ENCODE results near the gene ZBTB43.

Gene ZBTB43

GRCh38 chr9:126861707-126862103 is 56.9 kb downstream of the ZBTB43 start:
- peaks cover 42% of the 10 kb centered on the region for H3K79me2 ChIP-seq (ENCODE audit: insufficient read depth, low read length)
- H3K9me3 ChIP-seq (ENCODE audit: insufficient read depth, low read length, severe bottlenecking): no peaks in the 10 kb centered on the region
- TF ChIP-seq EZH2 (IDR thresholded peaks at IDR 0.05; ENCODE audit: borderline replicate concordance, low read depth, low read length, severe bottlenecking) (no peak), CTCF (IDR thresholded peaks at IDR 0.05; ENCODE audit: borderline replicate concordance, extremely low read depth, low read length, poor library complexity, severe bottlenecking) (no peak)
- peaks cover 6% of the 10 kb centered on the region for H3K27me3 ChIP-seq (ENCODE audit: insufficient read depth, low read length, poor library complexity)
- peak overlapping the region; percentile 97 for H3K4me2 ChIP-seq (ENCODE audit: insufficient read depth, low read length)
- H2AFZ ChIP-seq (ENCODE audit: low read depth, low read length): no peak overlapping the region
- no peak overlapping the region for H3K27ac ChIP-seq (ENCODE audit: low read length)
- peaks cover 12% of the 10 kb centered on the region for H3K36me3 ChIP-seq (ENCODE audit: insufficient read depth, low read length)
- peak overlapping the region; percentile 77 for H3K9ac ChIP-seq (ENCODE audit: low read depth, low read length)
- no peak for ATAC-seq (ENCODE audit: insufficient read depth, low read depth)
- peak; percentile 21 for DNase-seq
- peaks cover 6% of the 10 kb centered on the region; the same call in 1 of the 2 replicates for H4K20me1 ChIP-seq (ENCODE audit: insufficient read depth, low read length)
- H3K4me1 ChIP-seq (ENCODE audit: insufficient read depth, low read length): peaks cover 28% of the 10 kb centered on the region
- peak overlapping the region; percentile 72 to 92; a peak in 3 of 4 replicates for H3K4me3 ChIP-seq (ENCODE audit: low read depth in 1 of 2, low read length in 2 of 2)

- peak overlapping the region; percentile 77 for H3K9ac ChIP-seq (ENCODE audit: low read depth, low read length)
- no peak for ATAC-seq (ENCODE audit: insufficient read depth, low read depth)
These were observed 57.4 kb downstream of the ZBTB43 start for GRCh38 chr9:126862104-126862761.

GRCh38 chr9:126864771-126865170 is 59.9 kb downstream of the ZBTB43 start:
- peaks cover 19% of the 10 kb centered on the region for H3K36me3 ChIP-seq (ENCODE audit: insufficient read depth, low read length)
- no peak overlapping the region for H3K4me3 ChIP-seq (ENCODE audit: low read depth in 1 of 2, low read length in 2 of 2)
- no peak for TF ChIP-seq CTCF (IDR thresholded peaks at IDR 0.05; ENCODE audit: borderline replicate concordance, extremely low read depth, low read length, poor library complexity, severe bottlenecking)
- no peak for TF ChIP-seq EZH2 (IDR thresholded peaks at IDR 0.05; ENCODE audit: borderline replicate concordance, low read depth, low read length, severe bottlenecking)
- H3K79me2 ChIP-seq (ENCODE audit: insufficient read depth, low read length): peaks cover 68% of the 10 kb centered on the region
- no peak overlapping the region for H2AFZ ChIP-seq (ENCODE audit: low read depth, low read length)
- no peak overlapping the region for H3K4me2 ChIP-seq (ENCODE audit: insufficient read depth, low read length)
- H4K20me1 ChIP-seq (ENCODE audit: insufficient read depth, low read length): peaks cover 23% of the 10 kb centered on the region
- no peak overlapping the region for H3K9ac ChIP-seq (ENCODE audit: low read depth, low read length)
- no peaks in the 10 kb centered on the region for H3K27me3 ChIP-seq (ENCODE audit: insufficient read depth, low read length, poor library complexity)
- H3K9me3 ChIP-seq (ENCODE audit: insufficient read depth, low read length, severe bottlenecking): no peaks in the 10 kb centered on the region
- no peak overlapping the region for H3K27ac ChIP-seq (ENCODE audit: low read length)
- DNase-seq (no peak), ATAC-seq (ENCODE audit: insufficient read depth, low read depth) (no peak)
- H3K4me1 ChIP-seq (ENCODE audit: insufficient read depth, low read length): peaks cover 24% of the 10 kb centered on the region

More at GRCh38 chr9:126862104-126862761, 57.4 kb downstream of the ZBTB43 start:
- no peak overlapping the region for H2AFZ ChIP-seq (ENCODE audit: low read depth, low read length)
- peaks cover 47% of the 10 kb centered on the region for H3K79me2 ChIP-seq (ENCODE audit: insufficient read depth, low read length)
- peak overlapping the region in 1 of 2 experiments; percentile 92; a peak in 2 of 4 replicates for H3K4me3 ChIP-seq (ENCODE audit: low read depth in 1 of 2, low read length in 2 of 2)
- no peak overlapping the region for H3K27ac ChIP-seq (ENCODE audit: low read length)
- TF ChIP-seq EZH2 (IDR thresholded peaks at IDR 0.05; ENCODE audit: borderline replicate concordance, low read depth, low read length, severe bottlenecking) (no peak), CTCF (IDR thresholded peaks at IDR 0.05; ENCODE audit: borderline replicate concordance, extremely low read depth, low read length, poor library complexity, severe bottlenecking) (no peak)
- peaks cover 12% of the 10 kb centered on the region for H3K36me3 ChIP-seq (ENCODE audit: insufficient read depth, low read length)
- peak overlapping the region; percentile 97 for H3K4me2 ChIP-seq (ENCODE audit: insufficient read depth, low read length)
- peaks cover 6% of the 10 kb centered on the region for H3K27me3 ChIP-seq (ENCODE audit: insufficient read depth, low read length, poor library complexity)
- DNase-seq: no peak
- no peaks in the 10 kb centered on the region for H3K9me3 ChIP-seq (ENCODE audit: insufficient read depth, low read length, severe bottlenecking)
- H3K4me1 ChIP-seq (ENCODE audit: insufficient read depth, low read length): peaks cover 28% of the 10 kb centered on the region
- H4K20me1 ChIP-seq (ENCODE audit: insufficient read depth, low read length): peaks cover 6% of the 10 kb centered on the region; the same call in 1 of the 2 replicates
